Measurements from ENCODE around the gene SPDYE4.

Gene SPDYE4

DNA sequence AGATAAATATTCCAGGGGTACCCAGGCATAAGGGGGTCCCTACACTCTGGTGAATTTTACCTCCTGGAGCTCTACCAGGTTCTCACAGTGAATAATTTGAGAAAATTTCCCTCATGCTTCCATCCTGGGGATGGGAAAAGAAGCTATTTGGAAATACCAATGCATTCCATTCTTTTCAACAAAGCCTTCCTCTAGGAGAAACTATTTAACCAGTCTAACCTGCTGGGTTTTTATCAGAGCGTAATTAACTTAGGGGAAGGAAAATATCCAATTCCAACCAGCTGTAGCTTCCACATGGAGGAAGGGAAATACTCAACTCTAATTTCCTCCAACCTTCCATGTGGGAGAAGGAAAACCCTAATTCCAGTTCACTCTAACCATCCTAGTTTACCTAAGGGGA lies 23.8 kb upstream of the SPDYE4 start:
- DNase-seq, result no peak

DNA sequence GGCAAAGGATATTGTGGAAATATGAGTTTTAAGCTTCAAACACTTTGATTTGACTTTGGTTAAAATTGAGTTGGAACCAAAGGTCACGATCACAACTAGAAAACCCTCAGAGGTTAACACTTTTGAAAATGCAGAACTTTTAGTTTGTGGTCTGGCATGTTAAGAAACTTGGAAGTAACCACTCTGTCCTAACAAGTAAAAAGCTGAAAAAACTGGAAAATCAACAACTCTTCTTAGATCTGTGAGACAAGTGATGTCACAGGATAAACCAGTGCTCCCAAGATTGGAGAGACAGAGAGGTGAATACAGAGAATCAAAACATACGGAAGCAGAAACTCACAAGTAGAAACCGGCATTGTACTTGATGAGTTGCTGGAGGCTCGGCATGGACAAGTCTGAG lies 23.4 kb upstream of the SPDYE4 start:
- no peak for DNase-seq

DNA sequence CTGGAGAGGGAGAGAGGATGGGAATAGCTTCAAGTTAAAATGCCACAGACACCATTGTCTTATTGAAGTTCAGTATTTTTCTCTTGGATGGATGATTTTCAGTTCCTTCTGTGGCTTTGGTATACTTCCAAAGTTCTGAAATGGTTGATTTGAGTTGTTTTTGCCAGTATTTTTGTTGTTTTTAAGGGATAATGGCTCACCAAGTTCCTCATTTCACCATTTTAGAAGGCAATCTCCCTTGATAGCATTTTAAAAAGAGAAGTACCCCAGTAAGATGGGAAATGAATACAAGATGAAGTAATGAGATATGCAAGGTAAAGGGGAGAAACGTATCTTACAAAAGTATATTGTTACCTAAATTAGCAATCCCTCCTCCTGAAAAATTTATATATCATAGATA lies 18.5 kb upstream of the SPDYE4 start:
- no peak for DNase-seq

DNA sequence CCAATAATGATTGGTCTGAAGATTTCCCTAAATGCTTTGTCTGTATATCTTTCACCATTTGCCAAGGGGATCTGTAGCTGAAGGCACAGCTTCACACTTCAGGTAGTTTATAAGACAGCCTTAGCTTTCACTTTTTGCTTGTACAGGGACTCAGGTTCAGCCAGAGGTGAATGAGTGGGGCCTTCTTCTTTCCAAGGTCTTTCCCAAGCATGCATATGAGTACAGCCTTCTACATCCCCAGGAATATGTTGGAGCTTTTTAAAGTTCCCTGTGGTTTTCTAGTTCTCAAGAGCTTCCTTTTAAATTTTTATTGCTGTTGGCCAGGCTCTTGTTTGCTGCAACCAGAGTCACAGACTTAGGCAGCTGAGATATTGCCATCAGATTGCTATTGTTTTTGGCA lies 17.9 kb upstream of the SPDYE4 start:
- DNase-seq, result no peak

DNA sequence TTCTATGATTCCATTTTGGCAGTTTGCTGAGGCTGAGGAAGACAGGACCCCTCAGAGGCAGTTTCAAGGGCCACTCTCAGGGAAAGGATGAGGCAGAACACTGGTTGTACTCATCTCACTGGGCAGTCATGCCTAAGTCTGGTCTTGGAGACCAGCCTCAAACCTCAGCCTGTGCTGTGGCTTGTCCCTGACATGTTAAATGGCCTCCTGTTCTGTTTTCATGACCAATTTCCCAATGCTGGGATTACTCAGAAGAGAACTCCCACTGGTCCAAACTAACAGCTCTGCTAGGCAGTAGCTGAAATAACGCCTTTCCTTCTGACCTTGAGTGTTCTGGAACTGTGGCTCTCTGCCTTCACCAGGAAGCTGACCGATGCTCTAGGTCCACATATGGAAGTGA lies 8.4 kb upstream of the SPDYE4 start:
- no peak for DNase-seq

DNA sequence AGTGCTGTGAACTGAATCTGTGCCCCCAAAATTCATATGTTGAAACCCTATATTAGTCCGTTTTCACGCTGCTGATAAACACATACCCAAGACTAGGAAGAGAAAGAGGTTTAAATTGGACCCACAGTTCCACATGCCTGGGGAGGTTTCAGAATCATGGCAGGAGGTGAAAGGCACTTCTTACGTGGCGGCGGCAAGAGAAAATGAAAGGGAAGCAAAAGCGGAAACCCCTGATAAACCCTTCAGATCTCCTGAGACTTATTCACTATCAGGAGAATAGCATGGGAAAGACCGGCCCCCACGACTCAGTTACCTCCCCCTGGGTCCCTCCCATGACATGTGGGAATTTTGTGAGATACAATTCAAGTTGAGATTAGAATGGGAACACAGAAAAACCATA lies 3.7 kb upstream of the SPDYE4 start:
- DNase-seq, result no peak

DNA sequence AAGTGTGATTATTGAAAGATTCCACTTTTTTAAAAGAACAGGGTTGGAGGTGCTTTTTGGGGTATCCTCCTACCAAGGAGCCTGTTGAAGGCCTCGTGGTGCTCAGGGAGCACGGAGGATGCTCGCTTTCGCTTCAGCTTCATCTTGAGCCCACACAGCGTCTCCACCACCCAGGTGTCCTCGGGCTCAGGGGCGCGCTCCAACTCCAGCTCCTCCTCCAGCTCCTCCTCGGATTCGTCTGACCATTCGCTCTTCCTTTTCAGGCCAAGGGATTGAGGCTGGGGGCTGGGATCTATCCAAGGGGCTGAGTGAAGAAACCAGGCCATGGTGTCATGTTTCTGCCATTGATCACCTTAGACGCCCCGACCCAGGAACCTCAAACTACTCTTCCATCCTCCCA lies 1.2 kb downstream of the SPDYE4 start:
- DNase-seq, result no peak

DNA sequence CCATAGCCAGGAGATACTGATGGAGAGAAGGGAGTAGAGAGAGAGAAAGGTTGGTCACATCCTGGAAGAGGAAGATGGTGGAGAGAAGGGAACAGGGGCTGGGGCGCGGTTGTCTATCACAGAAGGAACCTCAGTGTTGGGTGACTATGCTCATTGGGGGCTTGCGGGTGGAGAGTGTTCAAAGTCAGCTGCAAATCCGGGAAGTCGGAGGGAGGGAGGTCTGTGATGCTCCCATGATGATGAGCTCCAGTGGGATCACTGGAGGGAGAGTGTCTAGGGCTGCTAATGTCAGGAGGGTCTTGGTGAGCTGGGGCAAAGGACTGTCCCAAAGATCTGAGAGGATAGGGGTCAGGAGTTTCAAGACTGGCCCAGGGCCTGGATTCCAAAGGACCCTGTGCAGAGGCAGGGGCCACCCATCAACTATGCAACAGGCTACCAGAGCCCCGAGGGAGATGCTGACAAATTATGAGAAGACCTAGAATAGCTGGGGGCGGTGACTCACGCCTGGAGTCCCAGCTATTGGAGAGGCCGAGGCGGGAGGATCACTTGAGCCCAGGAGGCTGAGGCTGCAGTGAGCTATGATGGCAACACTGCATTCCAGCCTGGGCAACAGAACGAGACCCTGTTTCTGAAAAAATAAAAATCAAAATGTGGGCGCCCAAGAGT lies 2.6 kb downstream of the SPDYE4 start:
- DNase-seq, result no peak

DNA sequence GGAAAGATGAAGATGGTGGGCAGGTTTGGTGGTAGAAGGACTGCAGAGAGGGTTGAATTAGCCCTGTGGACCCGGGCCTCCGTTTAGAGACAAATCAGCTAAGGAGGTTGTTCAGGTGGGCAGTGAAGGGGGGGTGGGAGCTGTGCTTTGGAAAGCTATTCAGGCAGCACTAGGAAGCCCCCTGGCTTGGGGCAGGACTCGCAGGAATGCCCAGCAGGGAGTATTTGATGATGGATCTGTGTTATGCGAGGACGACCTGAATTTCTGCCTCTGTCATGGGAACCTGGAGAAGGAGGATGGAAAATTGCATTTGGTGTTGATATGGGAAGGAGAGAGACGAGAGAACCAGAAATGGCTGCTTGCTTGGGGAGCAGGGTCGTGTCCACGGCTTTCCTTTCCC lies 3.5 kb downstream of the SPDYE4 start:
- DNase-seq, result no peak

DNA sequence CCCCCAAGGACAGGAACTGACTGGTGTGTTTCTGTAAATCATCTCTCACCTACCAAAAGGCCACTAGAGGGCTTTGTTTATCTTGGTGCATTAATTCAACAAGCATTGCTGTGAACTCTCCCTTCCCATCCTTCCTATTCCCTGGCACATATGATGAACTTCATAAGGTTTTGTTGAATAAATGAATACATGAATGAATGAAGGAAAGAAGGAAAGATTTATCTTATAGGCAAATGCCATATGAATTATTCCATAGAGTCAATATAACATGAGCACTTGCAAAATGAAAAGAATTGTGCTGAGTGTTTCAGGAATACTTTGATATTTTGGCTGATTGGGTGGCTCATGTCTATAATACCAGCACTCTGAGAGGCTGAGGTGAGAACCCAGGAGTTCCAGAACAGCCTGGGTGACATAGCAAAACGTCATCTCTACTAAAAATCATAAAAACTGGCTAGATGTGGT lies 4.3 kb downstream of the SPDYE4 start:
- no peak for DNase-seq

DNA sequence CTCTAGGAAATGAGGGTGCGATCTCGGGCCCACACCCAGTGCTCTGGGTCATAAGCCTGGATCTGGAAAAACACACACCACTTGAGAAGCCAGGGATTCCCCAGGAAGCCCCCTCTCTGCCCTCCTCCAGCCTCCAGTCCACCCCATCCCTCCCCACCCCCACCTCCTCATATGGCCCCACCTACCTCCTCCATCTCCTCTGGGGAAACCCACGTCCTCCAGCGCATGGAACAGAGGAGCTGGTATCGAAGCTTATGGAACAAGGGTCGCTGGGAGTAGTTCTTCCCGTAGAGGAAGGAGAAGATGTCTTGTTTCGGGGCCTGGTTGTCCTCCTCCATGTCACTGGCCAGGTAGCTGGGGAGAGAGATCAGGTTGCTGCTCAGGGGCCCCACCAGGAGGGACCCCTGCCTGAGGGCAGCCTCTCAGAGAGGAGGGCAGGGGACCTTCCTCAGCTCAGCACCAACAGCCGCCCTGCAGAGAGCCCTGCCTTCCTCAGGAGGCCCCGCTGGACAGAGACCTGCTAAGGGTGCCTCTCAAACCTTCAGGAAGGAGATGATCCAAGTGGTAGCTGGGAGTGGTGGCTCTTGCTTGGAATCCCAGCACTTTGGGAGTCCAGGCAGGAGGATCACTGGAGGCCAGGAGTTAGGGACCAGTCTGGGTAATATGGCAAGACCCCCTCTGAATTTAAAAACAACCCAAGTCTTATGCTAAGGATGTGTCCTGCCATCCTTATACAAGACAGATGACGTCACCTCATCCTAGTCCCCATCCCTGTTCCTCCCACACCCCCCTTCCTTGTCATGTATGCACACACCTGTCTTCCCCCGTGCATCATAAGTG lies 5.0 kb downstream of the SPDYE4 start:
- no peak for DNase-seq

DNA sequence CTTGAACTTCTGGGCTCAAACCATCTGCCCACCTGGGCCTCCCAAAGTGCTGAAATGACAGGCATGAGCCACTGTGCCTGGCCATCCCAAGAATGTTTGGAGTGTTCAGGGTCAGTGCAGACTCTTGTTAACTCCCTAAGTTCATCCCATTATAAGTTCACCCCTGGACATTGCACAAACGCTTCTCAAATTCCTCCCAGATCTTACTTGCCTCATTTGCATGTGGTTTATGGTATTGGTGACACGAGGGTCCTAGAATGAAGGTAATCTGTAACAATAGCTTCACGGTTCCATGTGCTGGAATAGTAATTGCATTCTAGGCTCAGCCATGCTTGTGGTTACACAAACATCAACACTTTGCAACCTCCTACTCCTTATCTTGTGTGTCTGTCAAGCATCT lies 8.7 kb downstream of the SPDYE4 start:
- no peak for DNase-seq

DNA sequence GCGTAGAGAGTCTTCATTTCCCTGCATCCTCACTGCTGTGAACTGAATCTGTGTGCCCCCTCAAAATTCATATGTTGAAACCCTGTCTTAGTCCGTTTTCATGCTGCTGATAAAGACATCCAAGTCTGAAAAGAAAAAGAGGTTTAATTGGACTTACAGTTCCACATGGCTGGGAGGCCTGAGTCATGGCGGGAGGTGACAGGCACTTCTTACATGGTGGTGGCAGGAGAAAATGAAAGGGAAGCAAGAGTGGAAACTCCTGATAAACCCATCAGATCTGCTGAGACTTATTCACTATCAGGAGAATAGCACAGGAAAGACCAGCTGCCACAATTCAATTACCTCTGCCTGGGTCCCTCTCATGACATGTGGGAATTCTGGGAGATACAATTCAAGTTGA lies 10.6 kb downstream of the SPDYE4 start:
- DNase-seq, result no peak

DNA sequence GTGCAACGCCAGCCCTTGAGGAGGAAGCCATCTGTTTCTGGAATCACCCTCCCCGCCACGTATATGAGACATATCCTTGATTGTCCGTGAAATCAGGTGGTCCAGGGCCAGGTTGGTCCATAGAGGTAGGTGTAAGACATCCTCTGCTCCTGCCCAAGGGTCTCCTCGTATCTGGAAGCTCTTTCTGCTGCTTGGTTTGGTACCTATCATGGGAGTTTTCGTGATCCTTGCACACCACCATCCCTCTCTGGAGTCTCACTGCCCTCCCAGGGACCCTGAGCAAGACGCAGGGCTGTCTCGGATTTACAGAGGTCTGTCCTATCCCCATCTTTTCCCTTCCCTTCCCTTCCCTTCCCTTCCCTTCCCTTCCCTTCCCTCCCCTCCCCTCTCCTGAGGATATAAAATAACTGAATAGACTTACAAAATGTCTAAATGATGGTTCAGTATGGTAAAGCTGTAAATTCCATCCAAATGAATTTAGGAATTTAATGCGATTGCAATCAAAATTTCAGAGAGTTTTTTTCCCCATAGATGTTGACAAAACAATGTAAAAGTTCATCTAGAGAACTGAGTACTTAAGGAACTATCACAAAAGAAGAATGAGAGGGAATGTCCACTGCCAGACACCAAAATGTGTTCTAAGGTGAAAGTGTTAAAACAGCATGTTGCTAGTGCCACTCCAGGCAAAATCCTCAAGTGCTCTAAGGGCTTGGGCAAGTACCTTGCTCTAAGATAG lies 11.7 kb downstream of the SPDYE4 start:
- no peak for DNase-seq

DNA sequence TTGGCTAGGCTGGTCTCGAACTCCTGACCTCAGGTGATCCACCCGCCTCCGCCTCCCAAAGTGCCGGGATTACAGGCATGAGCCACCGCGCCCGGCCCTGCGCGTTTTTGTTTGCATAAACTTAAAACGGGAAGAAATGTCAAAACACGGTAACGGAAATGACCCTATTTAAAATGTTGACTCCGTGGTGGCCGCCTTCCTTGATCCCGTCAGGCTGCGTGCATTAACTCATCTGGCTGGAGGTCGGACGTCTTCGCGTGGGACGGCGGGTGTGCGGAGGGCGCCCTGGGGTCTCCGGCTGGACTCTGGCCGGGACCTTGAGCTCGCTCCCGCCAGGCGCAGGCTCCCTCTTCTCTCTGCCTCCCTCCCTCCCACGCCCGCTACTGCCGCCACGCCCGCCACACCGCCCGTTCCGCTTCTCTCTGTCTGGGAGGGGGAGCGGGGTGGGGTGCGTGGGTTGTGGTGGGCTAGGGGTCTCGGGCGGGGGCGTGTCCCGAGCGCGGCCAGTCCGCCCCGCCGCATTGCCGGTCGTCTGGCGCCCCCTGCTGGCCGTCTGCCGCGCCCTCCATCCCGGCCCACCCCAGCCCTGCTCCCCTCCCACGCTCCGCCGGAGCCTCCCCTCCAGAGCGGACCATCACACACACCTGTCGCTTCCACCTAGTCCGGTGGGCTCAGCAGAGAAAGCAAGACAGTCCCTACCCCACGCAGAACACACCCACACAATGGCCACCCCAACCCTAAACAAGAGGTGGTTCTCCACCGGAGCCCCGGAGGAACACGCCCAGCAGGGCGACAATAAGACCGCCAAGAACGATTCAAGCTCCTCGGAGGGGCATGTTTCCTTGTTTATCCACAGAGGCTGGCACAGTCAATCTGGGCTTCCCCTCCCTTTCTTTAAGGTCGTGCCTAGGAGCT lies 12.5 kb downstream of the SPDYE4 start:
- DNase-seq, result peak; percentile 52 to 62

DNA sequence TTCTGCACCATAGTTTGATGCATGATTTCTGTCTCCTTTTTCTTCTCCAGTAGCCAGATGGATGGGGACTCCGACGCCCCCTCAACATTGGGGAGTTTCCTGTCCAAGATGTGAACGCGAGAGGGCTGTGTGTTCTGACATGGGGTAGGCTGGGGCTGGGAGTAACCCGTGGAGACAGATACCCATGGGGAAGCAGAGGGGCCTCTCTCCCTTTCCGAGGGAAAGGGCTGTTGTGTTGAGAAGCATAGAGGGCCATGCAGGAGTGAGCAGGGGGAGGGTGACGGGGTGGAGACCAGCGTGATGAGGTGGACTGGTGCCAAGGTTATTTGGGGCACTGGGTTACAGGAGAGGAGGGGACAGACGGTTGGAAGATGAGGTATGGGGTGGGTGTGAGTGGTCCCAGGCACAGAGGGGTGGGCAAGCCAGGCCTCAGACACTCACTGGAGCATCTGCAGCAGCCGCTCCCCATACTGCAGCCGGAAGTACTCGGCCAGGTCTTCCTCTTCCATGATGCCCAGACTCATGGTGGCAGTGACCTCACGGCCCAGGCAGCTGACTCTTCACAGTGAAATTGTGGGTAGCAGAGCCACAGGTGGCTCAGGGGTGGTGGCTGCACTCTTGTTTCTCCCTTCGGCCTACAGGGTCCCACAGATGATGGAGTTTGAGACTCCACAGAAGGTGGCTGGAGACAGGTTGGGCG lies 14.1 kb downstream of the SPDYE4 start:
- DNase-seq, result no peak

DNA sequence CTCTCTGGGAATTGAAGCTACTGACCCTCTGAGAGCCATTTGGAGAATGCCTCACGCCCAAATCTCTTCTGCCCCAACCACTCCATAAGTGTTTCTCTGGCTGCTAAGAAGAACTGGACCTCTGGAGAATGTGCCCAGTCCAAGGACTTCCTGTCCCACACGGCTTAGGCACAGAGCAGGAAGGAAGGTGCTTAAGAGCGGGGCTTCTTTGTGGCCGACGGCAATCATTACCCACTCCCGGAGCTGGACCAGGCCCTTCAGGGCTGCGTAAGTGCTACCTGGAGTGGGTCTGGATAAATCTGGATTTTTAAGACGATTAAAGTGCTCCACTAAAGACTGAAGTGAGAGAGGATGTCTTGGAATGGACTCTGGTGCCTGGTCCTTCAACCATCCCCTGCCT lies 15.5 kb downstream of the SPDYE4 start:
- no peak for DNase-seq

DNA sequence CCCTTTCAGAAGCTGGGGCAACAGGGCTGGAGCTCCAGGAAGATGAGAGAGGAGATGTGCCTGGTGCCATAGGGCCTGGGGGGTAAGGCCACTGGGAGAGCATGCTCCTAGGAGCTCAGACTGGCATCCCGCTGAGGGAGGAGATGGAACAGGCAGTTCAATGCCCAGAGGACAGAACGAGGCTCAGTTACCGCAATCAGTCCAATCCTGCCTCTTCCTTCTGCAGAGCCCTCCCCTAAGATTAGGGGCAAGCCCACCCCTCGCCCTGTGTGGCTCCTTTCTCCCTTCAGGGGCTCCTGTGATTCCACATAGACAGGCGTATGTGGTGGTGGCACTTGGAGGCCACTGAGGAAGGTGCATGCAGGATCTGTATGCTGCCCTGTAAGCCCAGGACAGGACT lies 16.1 kb downstream of the SPDYE4 start:
- no peak for DNase-seq

DNA sequence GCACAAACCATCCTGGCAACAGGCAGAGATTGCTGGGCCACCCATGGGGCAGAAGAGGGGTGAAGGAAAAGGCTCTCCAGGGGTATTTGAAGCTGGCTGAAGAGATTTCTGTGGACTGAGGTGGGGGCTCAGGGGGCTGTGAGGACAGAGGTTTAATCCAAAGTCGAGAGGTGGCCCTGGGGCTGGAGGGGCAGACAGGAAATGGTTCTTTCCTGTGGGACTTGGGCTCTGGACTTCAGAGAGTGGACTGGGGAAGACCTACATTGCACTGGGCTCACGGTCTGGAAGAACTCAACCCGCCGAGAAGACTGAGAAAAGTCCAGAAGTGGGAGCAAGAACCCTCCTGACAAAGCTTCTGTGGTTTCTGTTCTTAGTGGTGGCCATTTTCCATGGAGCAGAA lies 16.6 kb downstream of the SPDYE4 start:
- no peak for DNase-seq

DNA sequence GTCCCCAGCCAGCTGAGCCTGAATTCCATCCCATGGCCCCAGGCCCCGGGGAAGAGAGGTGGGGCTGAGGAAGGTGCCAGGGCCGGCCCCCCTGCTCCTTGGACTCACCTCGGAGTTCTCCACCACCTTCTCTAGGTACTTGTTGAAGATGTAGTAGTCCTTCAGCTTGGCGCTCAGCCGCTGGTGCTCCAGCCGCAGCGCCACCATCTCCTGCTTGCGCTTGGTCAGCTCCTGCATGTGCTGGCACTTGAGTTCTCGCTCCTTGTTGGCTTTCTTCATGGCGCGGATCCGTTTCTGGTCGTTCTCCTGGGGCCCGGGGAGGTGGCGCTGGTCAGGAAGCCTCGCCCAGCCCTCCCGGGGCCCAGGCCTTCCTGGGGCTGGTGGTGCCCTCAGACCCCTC lies 17.0 kb downstream of the SPDYE4 start:
- DNase-seq, result no peak

DNA sequence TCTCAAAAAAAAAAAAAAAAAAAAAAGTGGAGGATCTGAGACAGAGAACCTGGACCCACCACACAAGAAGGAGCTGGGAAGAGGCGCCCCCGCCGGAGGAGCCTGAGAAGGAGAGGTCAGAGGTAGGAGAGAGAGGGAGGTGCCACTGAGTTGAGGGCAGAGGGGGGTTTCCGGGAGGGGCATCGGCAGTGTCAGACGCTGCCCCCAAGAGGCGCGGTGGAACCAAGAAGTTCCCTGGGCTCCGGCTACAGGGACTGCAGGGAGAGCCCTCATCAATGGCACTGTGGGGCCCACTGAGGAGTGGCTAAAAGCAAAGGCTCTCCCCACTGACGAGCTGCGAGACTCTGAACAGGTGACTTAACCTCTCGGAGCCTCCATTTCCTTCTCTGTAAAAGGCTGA lies 17.9 kb downstream of the SPDYE4 start:
- peak; percentile 22 to 47 for DNase-seq

DNA sequence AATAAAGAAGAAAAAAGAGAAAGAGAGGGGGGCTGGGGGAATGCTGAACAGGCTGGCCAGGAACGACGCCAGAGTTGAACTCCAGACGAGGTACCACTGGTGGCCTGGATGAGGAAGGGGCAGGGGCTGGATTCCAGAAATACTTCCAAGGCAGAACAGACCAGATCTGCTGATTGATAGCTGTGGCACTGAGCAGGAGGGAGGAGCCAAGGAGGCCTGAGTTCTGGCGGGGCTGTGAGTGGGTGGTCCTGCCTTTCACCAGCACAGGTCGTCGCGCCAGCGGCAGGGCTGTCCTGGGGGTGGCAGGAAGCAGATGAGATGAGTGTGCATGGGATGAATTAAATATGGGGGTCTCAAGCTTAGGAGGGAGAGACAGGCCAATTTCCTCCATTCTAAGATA lies 19.2 kb downstream of the SPDYE4 start:
- no peak for DNase-seq

Measured in NCI-H1930 (cell line).